GM23338 (cell line): ENCODE measurements around the gene SART1. TPM values are rescaled to one million over a fixed set of nuclear protein-coding genes. Genes with fewer than 3 reads are reported as not detected.

Experiments used
- ATAC-seq: fragments of 200-7000 bp; cut with Tn5 transposase; 3 replicates; pipeline ENCODE4 v1.9.1; 2020
- DNase-seq: peaks from one replicate; pipeline ENCODE4 v3.0.0-alpha.2; 2015; ENCODE audit warnings: low spot score
- H2AFZ ChIP-seq: fragments of 200-600 bp; sonication (generic); 2 replicates; pipeline ENCODE4 v1.8.0; 2016; ENCODE audit warnings: antibody characterized with exemption, mild to moderate bottlenecking, moderate library complexity
- H3F3A ChIP-seq: fragments of 200-600 bp; sonication (generic); replicated peaks from 2 replicates; pipeline ENCODE4 v1.8.0; 2017; ENCODE audit warnings: antibody characterized with exemption, mixed run types, low read depth
- H3K27ac ChIP-seq: fragments of 200-600 bp; sonication (generic); 2 replicates; pipeline ENCODE4 v1.6.1; 2016; ENCODE audit warnings: low read depth
- H3K27me3 ChIP-seq: fragments of 200-600 bp; sonication (generic); 2 replicates; pipeline ENCODE4 v1.8.0; 2016; ENCODE audit warnings: mild to moderate bottlenecking, mixed run types, moderate library complexity; ENCODE audit not compliant: insufficient read depth
- H3K36me3 ChIP-seq: fragments of 200-600 bp; sonication (generic); 2 replicates; pipeline ENCODE4 v1.8.0; 2016; ENCODE audit warnings: mild to moderate bottlenecking; ENCODE audit not compliant: insufficient read depth
- H3K4me1 ChIP-seq: fragments of 200-600 bp; sonication (generic); 2 replicates; pipeline ENCODE4 v1.8.0; 2016; ENCODE audit warnings: mild to moderate bottlenecking, moderate library complexity; ENCODE audit not compliant: insufficient read depth
- H3K4me2 ChIP-seq: fragments of 200-600 bp; sonication (generic); 2 replicates; pipeline ENCODE4 v1.7.1; 2017; ENCODE audit warnings: mixed run types
- H3K4me3 ChIP-seq: fragments of 200-600 bp; sonication (generic); 2 replicates; pipeline ENCODE4 v1.6.1; 2016; ENCODE audit warnings: mixed run types
- H3K79me2 ChIP-seq: fragments of 200-600 bp; sonication (generic); replicated peaks from 2 replicates; pipeline ENCODE4 v1.8.0; 2017; ENCODE audit warnings: mild to moderate bottlenecking; ENCODE audit not compliant: insufficient read depth
- H3K9me2 ChIP-seq: fragments of 200-600 bp; sonication (generic); 2 replicates; pipeline ENCODE4 v1.8.0; 2017; ENCODE audit not compliant: insufficient read depth
- H4K20me1 ChIP-seq: fragments of 200-600 bp; sonication (generic); replicated peaks from 2 replicates; pipeline ENCODE4 v1.8.0; 2017; ENCODE audit warnings: mild to moderate bottlenecking; ENCODE audit not compliant: insufficient read depth
- H3K27ac Mint-ChIP-seq: 2 replicates; pipeline ENCODE4 v1.8.0; 2020; ENCODE audit warnings: inconsistent platforms, mild to moderate bottlenecking, moderate library complexity, mixed read lengths
- H3K27me3 Mint-ChIP-seq: 3 replicates; pipeline ENCODE4 v1.8.0; 2022; ENCODE audit warnings: low read depth, mild to moderate bottlenecking, moderate library complexity, mixed read lengths, inconsistent platforms; ENCODE audit not compliant: insufficient read depth, poor library complexity
- H3K36me3 Mint-ChIP-seq: 3 replicates; pipeline ENCODE4 v1.8.0; 2021; ENCODE audit warnings: low read depth, mild to moderate bottlenecking, inconsistent platforms, moderate library complexity, mixed read lengths
- H3K4me1 Mint-ChIP-seq: 3 replicates; pipeline ENCODE4 v1.8.0; 2020; ENCODE audit warnings: mild to moderate bottlenecking, inconsistent platforms, mixed read lengths
- H3K4me3 Mint-ChIP-seq: 3 replicates; pipeline ENCODE4 v1.8.0; 2021; ENCODE audit warnings: moderate library complexity, mild to moderate bottlenecking, inconsistent platforms, mixed read lengths
- H3K9me3 Mint-ChIP-seq: 3 replicates; pipeline ENCODE4 v1.8.0; 2020; ENCODE audit warnings: moderate library complexity, mild to moderate bottlenecking, inconsistent platforms, mixed read lengths
- CREB1 ChIP-seq: fragments of 250-450 bp; sonication (Bioruptor Pico); IDR thresholded peaks from 2 replicates; pipeline ENCODE4 v1.5.0; 2020; ENCODE audit warnings: low read depth, mild to moderate bottlenecking, moderate library complexity
- CTCF ChIP-seq, 2 experiments: fragments of 200-600 bp in 1 of 2; sonication (generic) in 1 of 2; conservative IDR thresholded peaks; 2 replicates each; pipeline versions ENCODE4 v1.5.1 to v1.6.1; 2016 to 2017; ENCODE audit warnings: antibody characterized with exemption in 2 of 2, low read depth in 2 of 2, mild to moderate bottlenecking in 2 of 2, moderate library complexity in 1 of 2
- EZH2 ChIP-seq: fragments of 200-600 bp; sonication (generic); IDR thresholded peaks from one replicate; pipeline ENCODE4 v1.8.0; 2017; ENCODE audit warnings: antibody characterized with exemption, mild to moderate bottlenecking, low read depth; ENCODE audit not compliant: unreplicated experiment
- EZH2phosphoT487 ChIP-seq: fragments of 200-600 bp; sonication (generic); IDR thresholded peaks from one replicate; pipeline ENCODE4 v1.8.1; 2018; ENCODE audit warnings: antibody characterized with exemption; ENCODE audit not compliant: unreplicated experiment
- JUNB ChIP-seq: IDR thresholded peaks from one replicate; pipeline ENCODE4 v1.6.1; 2016; ENCODE audit warnings: antibody characterized with exemption; ENCODE audit not compliant: unreplicated experiment
- NANOG ChIP-seq: IDR thresholded peaks from 2 replicates; pipeline ENCODE4 v1.6.1; 2016; ENCODE audit warnings: antibody characterized with exemption, borderline replicate concordance
- POLR2AphosphoS5 ChIP-seq: IDR thresholded peaks from 2 replicates; pipeline ENCODE4 v1.6.1; 2016; ENCODE audit warnings: antibody characterized with exemption, low read depth
- STAT1 ChIP-seq: IDR thresholded peaks from one replicate; pipeline ENCODE4 v1.6.1; 2016; ENCODE audit warnings: antibody characterized with exemption; ENCODE audit not compliant: unreplicated experiment
- ZNF114 ChIP-seq: fragments of 250-450 bp; sonication (Bioruptor Pico); IDR thresholded peaks from 2 replicates; pipeline ENCODE4 v1.5.0; 2020; ENCODE audit warnings: mild to moderate bottlenecking, moderate library complexity
- ZNF331 ChIP-seq: fragments of 250-450 bp; sonication (Bioruptor Pico); IDR thresholded peaks from 2 replicates; pipeline ENCODE4 v1.5.0; 2020; ENCODE audit warnings: low read depth, mild to moderate bottlenecking, moderate library complexity
- ZNF462 ChIP-seq: fragments of 250-450 bp; sonication (Bioruptor Pico); IDR thresholded peaks from 2 replicates; pipeline ENCODE4 v1.5.0; 2020; ENCODE audit warnings: mild to moderate bottlenecking, moderate library complexity
- polyA plus RNA-seq: library from polyadenylated mRNA; unstranded; fragments of >200 nt; fragmentation: Nextera tagmentation; extraction: Ambion mirVana; gene quantifications from 2 replicates; pipeline ENCODE4 v1.2.1, GENCODE V29; 2016
- total RNA-seq: library from RNA; depleted of rRNA; stranded (reverse); fragments of >200 nt; shearing (Covaris generic); gene quantifications from 2 replicates; pipeline ENCODE4 v1.2.3, GENCODE V29; 2014
- TF ChIP-seq, protein P1 (sequence below): IDR thresholded peaks from one replicate; pipeline ENCODE4 v1.6.1; 2018; ENCODE audit warnings: antibody characterized with exemption; ENCODE audit not compliant: unreplicated experiment
- TF ChIP-seq, protein P2 (sequence below): IDR thresholded peaks from 2 replicates; pipeline ENCODE4 v1.6.1; 2016; ENCODE audit warnings: antibody characterized with exemption

SART1 gene
- total and polyA plus RNA-seq, 2 experiments from 2014 or later = 43.9 to 91.0 TPM

GRCh38 chr11:66011785-66012303, 50.3 kb downstream of the SART1 start, which contains the start of gene CST6:
Gene CST6 (plus strand): TSS chr11:66012008. CDS start chr11:66012045, 37 bp downstream.
- Histone ChIP-seq H4K20me1 (no peaks in the 10 kb centered on the region), H3K79me2 (no peaks in the 10 kb centered on the region), H3K27ac (no peak within 1 kb of the TSS), H3K4me1 (0 out of 2 replicates have a peak, but pooled peaks cover 4% of the 10 kb centered on the region), H2AFZ (peak within 1 kb of the TSS; percentile 97), H3K9me2 (no peaks in the 10 kb centered on the region), H3F3A (0 out of 2 replicates have a peak, but pooled peaks cover 3% of the 10 kb centered on the region), H3K27me3 (peaks cover 23% of the 10 kb centered on the region), H3K4me3 (peak within 1 kb of the TSS; percentile 57), H3K4me2 (peak within 1 kb of the TSS; percentile 80), H3K36me3 (no peaks in the 10 kb centered on the region)
- no peak within 1 kb of the TSS for H3K27ac Mint-ChIP-seq
- peak within 1 kb of the TSS; percentile 56 for H3K4me3 Mint-ChIP-seq
- DNase-seq (peak; percentile 68), ATAC-seq (peak; percentile 63)
- H3K9me3 Mint-ChIP-seq = no peaks in the 10 kb centered on the region
- peaks cover 16% of the 10 kb centered on the region for H3K27me3 Mint-ChIP-seq
- H3K36me3 Mint-ChIP-seq = no peaks in the 10 kb centered on the region
- TF ChIP-seq, protein P1, sequence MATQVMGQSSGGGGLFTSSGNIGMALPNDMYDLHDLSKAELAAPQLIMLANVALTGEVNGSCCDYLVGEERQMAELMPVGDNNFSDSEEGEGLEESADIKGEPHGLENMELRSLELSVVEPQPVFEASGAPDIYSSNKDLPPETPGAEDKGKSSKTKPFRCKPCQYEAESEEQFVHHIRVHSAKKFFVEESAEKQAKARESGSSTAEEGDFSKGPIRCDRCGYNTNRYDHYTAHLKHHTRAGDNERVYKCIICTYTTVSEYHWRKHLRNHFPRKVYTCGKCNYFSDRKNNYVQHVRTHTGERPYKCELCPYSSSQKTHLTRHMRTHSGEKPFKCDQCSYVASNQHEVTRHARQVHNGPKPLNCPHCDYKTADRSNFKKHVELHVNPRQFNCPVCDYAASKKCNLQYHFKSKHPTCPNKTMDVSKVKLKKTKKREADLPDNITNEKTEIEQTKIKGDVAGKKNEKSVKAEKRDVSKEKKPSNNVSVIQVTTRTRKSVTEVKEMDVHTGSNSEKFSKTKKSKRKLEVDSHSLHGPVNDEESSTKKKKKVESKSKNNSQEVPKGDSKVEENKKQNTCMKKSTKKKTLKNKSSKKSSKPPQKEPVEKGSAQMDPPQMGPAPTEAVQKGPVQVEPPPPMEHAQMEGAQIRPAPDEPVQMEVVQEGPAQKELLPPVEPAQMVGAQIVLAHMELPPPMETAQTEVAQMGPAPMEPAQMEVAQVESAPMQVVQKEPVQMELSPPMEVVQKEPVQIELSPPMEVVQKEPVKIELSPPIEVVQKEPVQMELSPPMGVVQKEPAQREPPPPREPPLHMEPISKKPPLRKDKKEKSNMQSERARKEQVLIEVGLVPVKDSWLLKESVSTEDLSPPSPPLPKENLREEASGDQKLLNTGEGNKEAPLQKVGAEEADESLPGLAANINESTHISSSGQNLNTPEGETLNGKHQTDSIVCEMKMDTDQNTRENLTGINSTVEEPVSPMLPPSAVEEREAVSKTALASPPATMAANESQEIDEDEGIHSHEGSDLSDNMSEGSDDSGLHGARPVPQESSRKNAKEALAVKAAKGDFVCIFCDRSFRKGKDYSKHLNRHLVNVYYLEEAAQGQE = no peak
- TF ChIP-seq, protein P2, sequence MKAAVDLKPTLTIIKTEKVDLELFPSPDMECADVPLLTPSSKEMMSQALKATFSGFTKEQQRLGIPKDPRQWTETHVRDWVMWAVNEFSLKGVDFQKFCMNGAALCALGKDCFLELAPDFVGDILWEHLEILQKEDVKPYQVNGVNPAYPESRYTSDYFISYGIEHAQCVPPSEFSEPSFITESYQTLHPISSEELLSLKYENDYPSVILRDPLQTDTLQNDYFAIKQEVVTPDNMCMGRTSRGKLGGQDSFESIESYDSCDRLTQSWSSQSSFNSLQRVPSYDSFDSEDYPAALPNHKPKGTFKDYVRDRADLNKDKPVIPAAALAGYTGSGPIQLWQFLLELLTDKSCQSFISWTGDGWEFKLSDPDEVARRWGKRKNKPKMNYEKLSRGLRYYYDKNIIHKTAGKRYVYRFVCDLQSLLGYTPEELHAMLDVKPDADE = no peak
- TF ChIP-seq ZNF331 (CRISPR knock-in tag) = no peak
- TF ChIP-seq POLR2AphosphoS5 = no peak
- TF ChIP-seq JUNB = no peak
- TF ChIP-seq NANOG = no peak
- TF ChIP-seq ZNF462 (CRISPR knock-in tag) = no peak
- no peak for TF ChIP-seq ZNF114 (CRISPR knock-in tag)
- no peak for TF ChIP-seq CREB1
- no peak for TF ChIP-seq CTCF (conservative IDR thresholded peaks at IDR 0.05; ENCODE audit: low read depth in 2 of 2)
- TF ChIP-seq STAT1 = no peak
- TF ChIP-seq EZH2 = no peak
- no peak for TF ChIP-seq EZH2phosphoT487
- peaks cover 11% of the 10 kb centered on the region; the same call in 2 of the 3 replicates for H3K4me1 Mint-ChIP-seq
